Caco-2 (cell line): Measurements from ENCODE around the gene CNIH1. TPM values are rescaled to one million over a fixed set of nuclear protein-coding genes. Genes with fewer than 3 reads are reported as not detected.

Source experiments
- BruUV-seq: library from RNA; stranded (reverse); fragments of 400-500 nt; replicated peaks from 2 replicates; lab custom pipeline; 2021; lab: Mats Ljungman, UMichigan
- CTCF ChIA-PET: fragments of 300-600 bp; sonication (Branson Sonifier 250); formaldehyde crosslinking; loops from one replicate; lab custom pipeline; 2022; ENCODE audit warnings: antibody characterized with exemption; lab: Charles Lee
- POLR2A ChIA-PET: fragments of 300-600 bp; sonication (Branson Sonifier 250); formaldehyde crosslinking; loops from one replicate; lab custom pipeline; 2022; ENCODE audit warnings: antibody characterized with exemption; lab: Charles Lee
- DNase-seq, 2 experiments: peaks; one replicate each; pipeline versions ENCODE4 v3.0.0 to v3.0.0-alpha.2; 2020 to 2022
- H3K27me3 ChIP-seq: replicated peaks from 2 replicates; pipeline ENCODE4 v1.6.0; 2011; ENCODE audit warnings: low read length; ENCODE audit not compliant: control insufficient read depth, insufficient read depth
- H3K36me3 ChIP-seq: 2 replicates; pipeline ENCODE4 v1.5.1; 2011; ENCODE audit warnings: low read length; ENCODE audit not compliant: control insufficient read depth, insufficient read depth
- H3K4me1 ChIP-seq: fragments of 250-450 bp; sonication (Bioruptor Pico); 2 replicates; pipeline ENCODE4 v1.5.1; 2020; ENCODE audit warnings: mild to moderate bottlenecking
- H3K4me3 ChIP-seq: 2 replicates; pipeline ENCODE4 v1.5.1; 2011; ENCODE audit warnings: low read depth, mild to moderate bottlenecking, control low read depth, low read length
- H3K9me3 ChIP-seq: fragments of 250-450 bp; sonication (Bioruptor Pico); 2 replicates; pipeline ENCODE4 v1.5.1; 2020; ENCODE audit warnings: mild to moderate bottlenecking, moderate library complexity
- H3K27ac Mint-ChIP-seq: one replicate; pipeline ENCODE4 v1.8.0; 2022; ENCODE audit warnings: mixed read lengths; ENCODE audit not compliant: unreplicated experiment
- H3K27me3 Mint-ChIP-seq: one replicate; pipeline ENCODE4 v1.8.0; 2022; ENCODE audit warnings: mixed read lengths; ENCODE audit not compliant: insufficient read depth, unreplicated experiment
- H3K36me3 Mint-ChIP-seq: one replicate; pipeline ENCODE4 v1.8.0; 2022; ENCODE audit warnings: mild to moderate bottlenecking, mixed read lengths; ENCODE audit not compliant: insufficient read depth, unreplicated experiment
- H3K4me1 Mint-ChIP-seq: one replicate; pipeline ENCODE4 v1.8.0; 2022; ENCODE audit warnings: low read depth, mixed read lengths; ENCODE audit not compliant: unreplicated experiment
- H3K4me3 Mint-ChIP-seq: one replicate; pipeline ENCODE4 v1.8.0; 2022; ENCODE audit warnings: mild to moderate bottlenecking, moderate library complexity, mixed read lengths; ENCODE audit not compliant: unreplicated experiment
- H3K9me3 Mint-ChIP-seq: one replicate; pipeline ENCODE4 v1.8.0; 2022; ENCODE audit warnings: mixed read lengths; ENCODE audit not compliant: unreplicated experiment
- intact Hi-C: fragments of 100-400 bp; cut with micrococcal nuclease; formaldehyde crosslinking; loops from one replicate; pipeline ENCODE4 v1.10.0; 2022; ENCODE audit not compliant: unreplicated experiment
- total RNA-seq: library from RNA; stranded (reverse); gene quantifications from 2 replicates; pipeline ENCODE4 v1.2.3, GENCODE V29; 2022
- TF ChIP-seq, protein P1 (sequence below), 2 experiments: fragments of 200-600 bp in 1 of 2; IDR thresholded peaks; 1 replicate in 1 of 2; 2 replicates in 1 of 2; pipeline versions ENCODE4 v1.5.1 to v1.8.0; 2011 to 2022; ENCODE audit warnings: antibody characterized with exemption in 1 of 2, control low read depth in 1 of 2, inconsistent platforms in 1 of 2, low read depth in 1 of 2, low read length in 1 of 2, mild to moderate bottlenecking in 1 of 2, moderate library complexity in 1 of 2; ENCODE audit not compliant: insufficient read depth in 1 of 2, severe bottlenecking in 1 of 2, unreplicated experiment in 1 of 2

Gene CNIH1
- total RNA-seq, 1 experiment from 2014 or later: 164 TPM

DNA sequence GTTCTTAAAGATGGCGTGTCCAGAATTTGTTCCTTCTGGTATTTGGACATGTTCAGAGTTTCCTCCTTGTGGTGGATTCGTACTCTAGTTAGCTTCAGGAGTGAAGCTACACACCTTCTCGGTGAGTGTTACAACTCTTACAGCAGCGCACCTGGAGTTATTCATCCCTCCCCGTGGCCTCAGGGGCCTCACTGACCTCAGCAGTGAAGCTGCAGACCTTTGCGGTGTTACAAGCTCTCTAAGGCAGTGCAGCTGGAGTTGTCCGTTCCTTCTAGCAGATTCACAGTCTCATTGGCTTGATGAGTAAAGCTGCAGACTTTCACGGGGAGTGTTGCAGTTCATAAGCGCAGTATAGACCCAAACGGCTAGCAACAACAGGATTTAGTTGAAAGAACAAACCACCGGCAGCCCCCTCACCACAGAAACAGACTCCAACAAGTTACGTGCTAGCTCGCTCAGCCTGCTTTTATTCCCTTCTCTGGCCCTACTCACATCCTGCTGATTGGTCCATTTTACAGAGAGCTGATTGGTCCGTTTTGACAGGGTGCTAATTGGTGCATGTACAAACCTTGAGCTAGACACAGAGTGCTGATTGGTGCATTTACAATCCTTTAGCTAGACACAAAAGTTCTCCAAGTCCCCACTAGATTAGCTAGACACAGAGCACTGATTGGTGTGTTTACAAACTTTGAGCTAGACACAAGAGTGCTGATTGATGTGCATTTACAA, 48.9 kb downstream of the CNIH1 start:
- H3K36me3 ChIP-seq: no peaks in the 10 kb centered on the region
- Mint-ChIP-seq H3K9me3 (no peaks in the 10 kb centered on the region), H3K27me3 (no peaks in the 10 kb centered on the region), H3K4me1 (peaks cover 14% of the 10 kb centered on the region), H3K27ac (no peak overlapping the region), H3K4me3 (no peak overlapping the region), H3K36me3 (peaks cover 8% of the 10 kb centered on the region)
- intact Hi-C loops: no loop called here
- no TSS peak for BruUV-seq
- TF ChIP-seq, protein P1, sequence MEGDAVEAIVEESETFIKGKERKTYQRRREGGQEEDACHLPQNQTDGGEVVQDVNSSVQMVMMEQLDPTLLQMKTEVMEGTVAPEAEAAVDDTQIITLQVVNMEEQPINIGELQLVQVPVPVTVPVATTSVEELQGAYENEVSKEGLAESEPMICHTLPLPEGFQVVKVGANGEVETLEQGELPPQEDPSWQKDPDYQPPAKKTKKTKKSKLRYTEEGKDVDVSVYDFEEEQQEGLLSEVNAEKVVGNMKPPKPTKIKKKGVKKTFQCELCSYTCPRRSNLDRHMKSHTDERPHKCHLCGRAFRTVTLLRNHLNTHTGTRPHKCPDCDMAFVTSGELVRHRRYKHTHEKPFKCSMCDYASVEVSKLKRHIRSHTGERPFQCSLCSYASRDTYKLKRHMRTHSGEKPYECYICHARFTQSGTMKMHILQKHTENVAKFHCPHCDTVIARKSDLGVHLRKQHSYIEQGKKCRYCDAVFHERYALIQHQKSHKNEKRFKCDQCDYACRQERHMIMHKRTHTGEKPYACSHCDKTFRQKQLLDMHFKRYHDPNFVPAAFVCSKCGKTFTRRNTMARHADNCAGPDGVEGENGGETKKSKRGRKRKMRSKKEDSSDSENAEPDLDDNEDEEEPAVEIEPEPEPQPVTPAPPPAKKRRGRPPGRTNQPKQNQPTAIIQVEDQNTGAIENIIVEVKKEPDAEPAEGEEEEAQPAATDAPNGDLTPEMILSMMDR (IDR thresholded peaks at IDR 0.05; ENCODE audit: insufficient read depth in 1 of 2, low read depth in 1 of 2, low read length in 1 of 2, severe bottlenecking in 1 of 2, unreplicated experiment in 1 of 2): no peak
- POLR2A ChIA-PET: interaction anchor here (0.6 kb wide), 1 partner anchor 135 kb away, joined by 4 read pairs; no protein-coding TSS in a partner anchor
- no peaks in the 10 kb centered on the region for H3K27me3 ChIP-seq
- H3K9me3 ChIP-seq: no peaks in the 10 kb centered on the region
- no peak for DNase-seq
- no peak overlapping the region for H3K4me3 ChIP-seq
- peaks cover 8% of the 10 kb centered on the region for H3K4me1 ChIP-seq
- CTCF ChIA-PET: interaction anchor here (0.9 to 1.6 kb wide), 2 partner anchors 26 to 28 kb away, joined by 4 to 7 read pairs; no protein-coding TSS in a partner anchor

DNA sequence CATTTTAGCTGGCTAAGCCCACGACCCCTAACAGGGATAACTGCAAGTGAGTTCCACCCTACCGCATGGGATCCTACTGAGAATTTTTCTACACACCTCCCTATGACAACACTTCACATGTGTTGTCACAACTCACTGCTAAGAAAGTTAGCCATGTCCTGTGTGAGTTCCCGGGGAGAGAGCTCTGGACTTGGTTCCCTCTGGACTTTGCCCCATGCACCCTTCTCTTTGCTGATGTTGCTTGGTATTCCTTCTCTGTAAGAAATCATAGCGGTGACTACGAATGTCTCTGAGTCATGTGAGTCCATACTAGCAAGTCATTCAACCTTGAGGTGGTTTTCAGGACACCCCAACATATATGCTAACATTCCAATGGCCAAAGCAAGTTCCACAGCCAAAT, 53.8 kb downstream of the CNIH1 start:
- CTCF ChIA-PET: interaction anchor here (0.9 kb wide), 1 partner anchor 9 kb away, joined by 7 read pairs; the partner anchor contains the start of gene CDKN3
- Mint-ChIP-seq H3K4me1 (peaks cover 19% of the 10 kb centered on the region), H3K27ac (no peak overlapping the region), H3K36me3 (no peaks in the 10 kb centered on the region), H3K27me3 (no peaks in the 10 kb centered on the region), H3K4me3 (no peak overlapping the region), H3K9me3 (no peaks in the 10 kb centered on the region)
- H3K4me1 ChIP-seq: peaks cover 15% of the 10 kb centered on the region
- TF ChIP-seq, protein P1 (IDR thresholded peaks at IDR 0.05; ENCODE audit: insufficient read depth in 1 of 2, low read depth in 1 of 2, low read length in 1 of 2, severe bottlenecking in 1 of 2, unreplicated experiment in 1 of 2): no peak
- peak; percentile 25 to 47 for DNase-seq
- intact Hi-C loops: no loop called here
- H3K4me3 ChIP-seq: no peak overlapping the region
- H3K36me3 ChIP-seq: no peaks in the 10 kb centered on the region
- no peaks in the 10 kb centered on the region for H3K9me3 ChIP-seq
- H3K27me3 ChIP-seq: no peaks in the 10 kb centered on the region
- no TSS peak for BruUV-seq
- POLR2A ChIA-PET: interaction anchor here (2.8 kb wide), 1 partner anchor 10 kb away, joined by 10 read pairs; the partner anchor contains the start of gene CDKN3

DNA sequence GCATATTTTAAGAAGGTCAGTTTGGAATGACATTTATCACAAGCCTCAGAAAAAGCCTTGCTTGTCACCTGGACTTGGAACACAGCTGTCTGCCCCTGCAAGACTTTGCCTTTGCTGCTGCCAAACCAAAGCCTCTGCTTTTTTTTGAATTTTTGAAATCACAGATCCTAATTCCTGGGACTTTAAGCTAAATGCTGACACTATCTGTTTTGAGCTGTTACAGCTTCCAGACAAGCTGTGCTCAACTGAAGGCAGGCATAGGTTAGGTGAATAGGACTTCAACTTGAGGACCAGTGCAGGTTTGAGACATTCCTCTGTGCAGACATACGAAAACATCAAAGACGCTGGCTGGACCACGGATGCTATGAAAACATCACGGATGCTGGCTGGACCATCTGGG, 55.6 kb downstream of the CNIH1 start:
- H3K27me3 Mint-ChIP-seq: no peaks in the 10 kb centered on the region
- H3K27me3 ChIP-seq: no peaks in the 10 kb centered on the region
- peaks cover 15% of the 10 kb centered on the region for H3K4me1 ChIP-seq
- POLR2A ChIA-PET: interaction anchor here (2.8 kb wide), 1 partner anchor 11 kb away, joined by 10 read pairs; the partner anchor contains the start of gene CDKN3
- BruUV-seq: no TSS peak
- no peaks in the 10 kb centered on the region for H3K36me3 Mint-ChIP-seq
- H3K4me3 ChIP-seq: no peak overlapping the region
- no peaks in the 10 kb centered on the region for H3K9me3 Mint-ChIP-seq
- no peaks in the 10 kb centered on the region for H3K36me3 ChIP-seq
- intact Hi-C loops: no loop called here
- CTCF ChIA-PET: interaction anchor here (0.6 kb wide), 1 partner anchor 19 kb away, joined by 3 read pairs; no protein-coding TSS in a partner anchor
- H3K27ac Mint-ChIP-seq: no peak overlapping the region
- peaks cover 19% of the 10 kb centered on the region for H3K4me1 Mint-ChIP-seq
- H3K9me3 ChIP-seq: no peaks in the 10 kb centered on the region
- TF ChIP-seq, protein P1 (IDR thresholded peaks at IDR 0.05; ENCODE audit: insufficient read depth in 1 of 2, low read depth in 1 of 2, low read length in 1 of 2, severe bottlenecking in 1 of 2, unreplicated experiment in 1 of 2): no peak
- H3K4me3 Mint-ChIP-seq: no peak overlapping the region
- DNase-seq: no peak
